Limb (tissue), 2 donors: Measurements from ENCODE around the gene IGSF9.

Experiments used
- DNase-seq, 2 donors: peaks; one replicate each; pipeline ENCODE4 v3.0.0-alpha.2; 2016; ENCODE audit errors: extremely low spot score in 2 of 2

Gene IGSF9

DNA sequence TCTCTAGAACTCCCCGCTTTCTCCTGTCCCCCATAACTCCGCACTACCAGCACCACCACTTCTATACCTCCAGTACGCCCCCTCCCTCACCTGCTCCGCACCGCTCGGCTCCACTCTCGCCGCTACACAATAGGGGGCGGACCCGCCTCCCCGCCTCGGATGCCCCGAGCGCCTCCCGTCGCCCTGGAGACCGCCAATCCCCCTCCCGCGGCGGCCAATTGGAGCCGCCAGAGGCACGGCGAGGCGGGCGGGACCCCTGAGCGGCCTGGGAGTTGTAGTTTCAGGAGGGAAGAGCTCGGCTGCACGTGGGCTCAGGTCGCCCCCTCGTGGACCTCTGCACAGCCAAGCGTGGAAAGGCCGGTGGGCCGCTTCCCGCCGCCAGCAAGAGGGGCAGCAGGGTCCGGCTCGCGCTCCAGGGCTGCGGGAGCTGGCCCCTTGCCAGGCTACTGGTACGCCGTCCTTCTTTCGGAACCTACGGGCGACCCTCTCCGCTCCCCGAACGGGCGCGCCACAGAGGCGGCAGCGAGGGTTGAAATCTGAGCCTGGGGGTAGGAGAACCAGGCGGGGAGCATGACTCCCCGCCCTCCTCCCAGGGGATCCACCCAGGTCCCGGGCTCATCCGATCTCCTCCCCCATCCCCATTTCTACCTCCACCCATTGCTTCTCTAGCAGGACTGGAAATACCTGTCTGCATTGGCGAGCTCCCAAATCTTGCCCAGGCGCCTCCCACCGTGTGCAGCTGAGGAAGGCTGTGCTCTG, at the start of gene IGSF9:
TSS of gene IGSF9 (minus strand) at position 131 of the 759 bp plus-strand sequence. CDS start 2,159 bp downstream, outside the sequence.
- DNase-seq, result peak; percentile 90 to 93

DNA sequence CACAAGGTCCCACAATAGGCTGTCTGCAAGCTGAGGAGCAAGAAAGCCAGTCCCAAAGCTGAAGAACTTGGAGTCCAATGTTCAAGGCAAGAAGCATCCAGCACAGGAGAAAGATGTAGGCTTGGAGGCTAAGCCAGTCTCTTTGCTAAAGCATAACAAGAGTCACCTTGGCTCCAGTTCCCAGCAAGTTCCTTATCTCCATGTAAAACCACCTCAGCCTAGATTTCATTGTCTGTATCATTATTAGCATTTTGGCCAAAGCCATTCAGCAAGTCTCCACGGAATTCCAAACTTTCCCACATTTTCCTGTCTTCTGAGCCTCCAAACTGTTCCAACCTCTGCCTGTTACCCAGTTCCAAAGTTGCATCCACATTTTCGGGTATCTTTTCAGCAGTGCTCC, 49.5 kb upstream of the IGSF9 start:
- no peak for DNase-seq

- DNase-seq, result no peak
These were observed 48.5 kb upstream of the IGSF9 start for GRCh38 chr1:159993911-159994310.

- no peak for DNase-seq
These were observed 46.7 kb upstream of the IGSF9 start for GRCh38 chr1:159992161-159992560.

- no peak for DNase-seq
These were observed 46.1 kb upstream of the IGSF9 start for GRCh38 chr1:159991513-159991912.

GRCh38 chr1:159990005-159990404, 44.6 kb upstream of the IGSF9 start:
- DNase-seq, result no peak

- no peak for DNase-seq
These were observed 44.2 kb upstream of the IGSF9 start for GRCh38 chr1:159989581-159989980.

- DNase-seq, result no peak
These were observed 42.6 kb upstream of the IGSF9 start for GRCh38 chr1:159988006-159988405.

GRCh38 chr1:159987186-159987585, 41.8 kb upstream of the IGSF9 start:
- DNase-seq, result no peak

- DNase-seq, result no peak
These were observed 41.1 kb upstream of the IGSF9 start for GRCh38 chr1:159986531-159986930.

GRCh38 chr1:159986093-159986492, 40.7 kb upstream of the IGSF9 start:
- DNase-seq, result no peak

DNA sequence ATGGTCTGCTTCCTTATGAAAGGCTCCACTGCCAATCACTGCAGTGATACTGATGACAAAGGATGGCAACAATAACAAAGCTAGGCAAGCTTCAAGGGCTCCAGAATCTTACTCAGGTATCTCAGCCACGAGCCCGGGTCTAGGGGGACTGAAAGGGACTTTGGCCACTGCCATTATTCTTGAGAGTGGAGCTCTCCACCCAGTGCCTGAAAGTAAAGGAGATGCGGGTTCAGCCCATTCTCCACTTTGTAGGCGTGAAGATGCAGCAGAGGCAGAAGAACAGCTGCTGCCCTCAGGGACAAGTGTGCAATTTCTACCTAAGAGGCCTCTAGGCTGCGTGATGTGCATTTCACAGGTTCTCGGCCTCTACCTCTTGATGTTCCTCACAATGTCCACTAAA, 40.1 kb upstream of the IGSF9 start:
- DNase-seq, result no peak

- no peak for DNase-seq
These were observed 38.3 kb upstream of the IGSF9 start for GRCh38 chr1:159983681-159984080.

DNA sequence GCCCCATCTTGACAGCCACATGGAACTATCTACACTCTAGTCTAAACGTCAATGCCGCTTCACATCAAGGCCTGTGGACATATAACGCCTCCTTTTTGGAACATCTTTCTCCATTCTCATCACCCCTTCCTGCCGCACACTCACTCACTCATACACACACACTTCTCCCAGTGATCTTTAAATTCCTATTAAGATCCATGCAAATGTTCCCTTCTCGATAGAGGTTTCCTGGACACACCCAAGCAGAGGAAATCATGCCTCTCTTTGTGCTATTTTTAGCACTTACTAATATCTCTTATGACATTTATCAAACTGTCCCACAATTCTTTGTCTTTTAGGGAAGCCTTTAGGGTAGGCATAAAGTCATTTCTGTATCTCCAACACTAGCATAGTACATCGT, 36.9 kb upstream of the IGSF9 start:
- no peak for DNase-seq

- DNase-seq, result no peak
These were observed 36.1 kb upstream of the IGSF9 start for GRCh38 chr1:159981351-159982055.

GRCh38 chr1:159980786-159981185, 35.4 kb upstream of the IGSF9 start:
- DNase-seq, result no peak

GRCh38 chr1:159980076-159980475, 34.7 kb upstream of the IGSF9 start:
- DNase-seq, result no peak

- peak in 1 of 2 donors; percentile 13 for DNase-seq
These were observed 33.8 kb upstream of the IGSF9 start for GRCh38 chr1:159979257-159979656.

DNA sequence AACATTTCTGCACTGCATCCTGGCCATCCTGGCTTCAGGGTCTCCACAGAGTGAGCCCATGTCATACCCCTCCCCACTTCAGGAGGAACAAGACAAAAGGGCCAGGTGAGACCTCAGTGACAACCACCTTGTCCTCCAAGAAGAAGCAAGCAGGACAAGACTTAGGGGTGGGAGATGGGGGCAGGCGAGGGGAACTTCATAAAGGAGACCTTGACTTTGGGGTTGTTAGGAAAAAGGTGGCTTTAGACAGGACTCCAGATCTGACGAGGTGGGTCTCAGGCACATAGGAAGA, 32.6 kb upstream of the IGSF9 start:
- no peak for DNase-seq

- no peak for DNase-seq
These were observed 32.1 kb upstream of the IGSF9 start for GRCh38 chr1:159977364-159978106.

DNA sequence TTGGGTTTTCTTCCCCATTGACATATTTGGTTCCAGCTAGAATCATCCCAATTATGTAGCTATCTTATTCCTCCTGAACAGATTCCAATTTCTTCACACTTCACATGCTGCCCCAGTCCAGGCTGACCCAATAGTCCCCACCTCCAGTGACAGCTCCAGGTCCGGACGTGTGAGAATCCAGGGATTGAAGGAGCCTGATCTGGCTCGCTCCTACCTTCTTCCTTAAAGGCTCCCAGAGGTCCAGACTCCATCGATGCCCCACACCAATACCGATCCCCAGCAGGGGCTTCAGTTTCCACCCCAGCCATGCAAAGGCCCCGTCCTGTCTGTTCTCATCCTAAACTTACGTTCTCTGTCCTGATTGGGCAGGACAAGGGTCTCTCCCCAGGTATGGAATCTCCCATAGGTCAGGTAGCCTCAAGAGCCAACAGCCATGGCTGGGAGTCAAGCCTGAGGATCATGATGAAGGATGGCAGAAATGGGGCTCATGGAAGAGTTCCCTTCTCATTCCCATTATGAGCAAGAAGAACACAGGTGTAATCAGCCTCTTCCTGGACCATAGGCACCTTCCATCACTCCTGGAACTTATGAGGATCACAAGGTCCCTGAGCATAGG, 29.0 kb upstream of the IGSF9 start:
- no peak for DNase-seq

GRCh38 chr1:159973350-159973940, 28.0 kb upstream of the IGSF9 start:
- no peak for DNase-seq
